SK-N-MC (cell line): ENCODE data around the gene PALM.

ENCODE experiments used
- DNase-seq: peaks from one replicate; pipeline ENCODE4 v3.0.0-alpha.2; 2011; ENCODE audit warnings: low read depth, low spot score
- H3K27ac ChIP-seq: fragments of 200-600 bp; sonication (generic); 2 replicates; pipeline ENCODE4 v1.5.1; 2016; ENCODE audit warnings: mixed run types
- H3K36me3 ChIP-seq: fragments of 200-600 bp; sonication (generic); 2 replicates; pipeline ENCODE4 v1.6.1; 2017; ENCODE audit warnings: antibody characterized with exemption, low read length, mixed read lengths; ENCODE audit not compliant: insufficient read depth
- H3K4me3 ChIP-seq: fragments of 200-600 bp; sonication (generic); 2 replicates; pipeline ENCODE4 v1.5.1; 2016
- H3K9ac ChIP-seq: fragments of 200-600 bp; sonication (generic); 2 replicates; pipeline ENCODE4 v1.8.0; 2017; ENCODE audit warnings: mixed run types, mixed read lengths; ENCODE audit not compliant: insufficient read length
- H3K9me3 ChIP-seq: fragments of 200-600 bp; sonication (generic); 2 replicates; pipeline ENCODE4 v1.6.1; 2017; ENCODE audit warnings: low read depth, mild to moderate bottlenecking, antibody characterized with exemption, low read length, moderate library complexity, mixed read lengths
- EZH2 ChIP-seq: fragments of 200-600 bp; sonication (generic); IDR thresholded peaks from one replicate; pipeline ENCODE4 v1.6.1; 2017; ENCODE audit warnings: antibody characterized with exemption
- FOXP2 ChIP-seq: optimal IDR thresholded peaks from 2 replicates; pipeline ENCODE3; 2011; ENCODE audit warnings: mild to moderate bottlenecking, moderate library complexity; ENCODE audit not compliant: insufficient read depth; ENCODE audit errors: extremely low read length, control extremely low read depth
- POLR2AphosphoS5 ChIP-seq: IDR thresholded peaks from 2 replicates; pipeline ENCODE4 v1.6.1; 2012; ENCODE audit warnings: mild to moderate bottlenecking, low read depth, low read length, borderline replicate concordance

The PALM gene

DNA sequence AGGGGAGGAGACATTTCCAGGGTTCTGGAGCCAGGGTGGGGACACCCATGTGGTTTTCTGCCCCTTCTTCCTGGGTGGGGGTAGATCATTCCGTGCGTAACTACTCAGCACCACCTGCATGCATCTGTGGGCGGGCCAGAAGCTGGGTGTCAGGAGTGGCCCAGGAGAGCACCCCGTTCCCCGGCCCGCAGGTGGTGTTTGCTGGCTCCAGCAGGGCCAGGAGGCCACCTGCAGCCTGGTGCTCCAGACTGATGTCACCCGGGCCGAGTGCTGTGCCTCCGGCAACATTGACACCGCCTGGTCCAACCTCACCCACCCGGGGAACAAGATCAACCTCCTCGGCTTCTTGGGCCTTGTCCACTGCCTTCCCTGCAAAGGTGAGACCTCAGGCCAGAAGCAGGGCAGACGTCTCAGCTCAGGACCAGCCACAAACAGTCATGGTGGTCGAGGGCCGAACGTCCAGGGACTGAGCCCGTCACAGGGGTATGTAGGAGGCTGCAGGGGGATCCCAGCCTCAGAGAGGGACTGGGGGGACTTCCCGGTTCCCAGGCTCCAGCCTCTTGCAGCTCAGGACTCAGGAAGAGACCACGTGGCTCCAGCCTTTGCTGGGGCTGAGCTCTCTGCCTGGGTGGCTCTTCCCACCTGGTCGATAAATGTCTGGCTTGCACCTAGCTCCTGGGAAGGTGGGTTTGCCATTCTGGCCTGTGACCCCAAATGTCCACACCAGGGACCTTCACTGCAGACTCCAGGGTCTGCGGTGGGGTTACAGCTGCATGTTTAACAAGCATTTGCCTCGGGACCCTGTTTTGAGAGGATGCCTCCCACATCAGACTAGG lies 30.9 kb upstream of the PALM start:
- Histone ChIP-seq H3K27ac (peak overlapping the region; percentile 67), H3K4me3 (peak overlapping the region; percentile 81), H3K9ac (no peak overlapping the region), H3K9me3 (no peaks in the 10 kb centered on the region), H3K36me3 (no peaks in the 10 kb centered on the region)
- no peak for DNase-seq
- no peak for TF ChIP-seq EZH2
- peak; percentile 69; the same call in 1 of the 2 replicates for TF ChIP-seq POLR2AphosphoS5
- no peak for TF ChIP-seq FOXP2

DNA sequence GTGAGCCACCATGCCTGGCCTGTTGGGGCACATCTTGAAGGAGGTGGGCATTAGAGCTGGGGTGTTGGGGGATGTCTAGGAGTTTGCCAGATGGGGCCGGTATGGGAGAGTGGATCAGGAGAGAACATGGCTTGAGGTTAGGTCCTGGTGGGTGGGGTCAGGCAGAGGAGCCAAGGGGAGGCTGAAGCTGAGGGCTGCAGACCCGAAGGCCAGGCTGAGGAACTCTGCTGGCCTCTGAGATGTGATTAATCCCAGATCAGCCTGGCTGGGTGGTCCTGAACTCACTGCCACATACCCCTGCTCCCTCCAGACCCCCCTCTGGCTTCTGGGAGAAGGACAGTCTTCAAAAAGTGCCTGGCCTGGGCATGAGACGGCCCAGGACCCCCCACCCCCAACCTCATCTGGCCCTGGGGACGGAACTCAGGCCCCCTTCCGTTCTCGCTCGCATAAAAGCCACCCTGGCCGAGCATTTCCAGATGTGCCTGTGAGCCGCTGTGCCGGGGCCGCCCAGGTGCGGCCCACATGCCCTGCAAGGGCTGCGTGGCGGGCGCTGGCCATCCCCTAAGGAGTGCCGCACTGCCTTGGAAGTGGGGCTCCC lies 29.8 kb upstream of the PALM start:
- H3K36me3 ChIP-seq, result no peaks in the 10 kb centered on the region
- DNase-seq, result no peak
- TF ChIP-seq POLR2AphosphoS5, result no peak
- no peak for TF ChIP-seq EZH2
- TF ChIP-seq FOXP2, result no peak
- H3K27ac ChIP-seq, result no peak overlapping the region; the same call in 1 of the 2 replicates
- H3K4me3 ChIP-seq, result peak overlapping the region; percentile 88
- no peak overlapping the region for H3K9ac ChIP-seq
- no peaks in the 10 kb centered on the region for H3K9me3 ChIP-seq

DNA sequence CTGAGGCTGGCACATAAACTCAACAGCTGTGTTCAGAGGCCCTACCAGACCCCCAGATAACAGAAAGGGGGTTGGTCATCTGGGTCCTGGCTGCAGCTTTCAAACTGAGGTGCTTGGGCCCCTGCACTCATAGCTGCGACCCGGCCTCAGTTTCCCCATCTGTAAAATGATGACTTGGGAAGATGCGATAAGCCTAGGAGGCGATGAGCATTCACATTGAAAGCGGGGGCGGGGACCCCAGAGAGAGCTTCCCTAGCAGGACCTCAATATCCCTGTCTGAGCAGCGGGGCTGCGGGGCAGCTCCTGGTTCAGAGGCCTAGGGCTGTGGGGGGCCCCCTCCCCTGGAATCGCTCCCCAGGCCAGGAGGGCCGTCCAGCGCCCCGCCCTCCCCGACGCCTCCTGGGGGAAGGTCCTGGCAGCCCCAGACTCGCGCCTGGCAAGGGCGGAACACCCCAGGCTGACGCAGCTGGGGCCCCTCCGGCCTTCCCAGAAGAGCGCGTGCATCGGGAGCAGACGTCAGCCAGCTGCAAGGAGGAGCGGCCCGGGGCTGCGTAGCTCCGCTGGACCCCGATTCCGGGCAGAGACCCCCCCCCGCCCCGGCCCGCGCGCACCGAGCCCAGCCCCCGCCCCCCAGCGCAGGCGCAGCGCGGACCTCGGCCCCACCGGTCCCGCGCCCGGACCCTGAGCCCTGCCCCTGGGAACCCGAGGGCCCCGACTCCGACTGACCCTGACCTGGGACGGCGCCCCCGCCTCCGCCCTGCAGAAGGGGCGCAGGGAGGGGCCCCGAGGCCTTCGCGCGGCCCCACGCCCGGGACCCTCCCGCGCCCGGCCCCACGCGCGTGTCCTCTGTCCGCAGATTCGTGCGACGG lies 29.1 kb upstream of the PALM start:
- peak; percentile 15; the same call in 1 of the 2 replicates for TF ChIP-seq POLR2AphosphoS5
- no peak for TF ChIP-seq EZH2
- TF ChIP-seq FOXP2, result no peak
- peak overlapping the region; percentile 90 for H3K9ac ChIP-seq
- no peak for DNase-seq
- H3K36me3 ChIP-seq, result no peaks in the 10 kb centered on the region
- no peaks in the 10 kb centered on the region for H3K9me3 ChIP-seq
- peak overlapping the region; percentile 84 for H3K27ac ChIP-seq
- peak overlapping the region; percentile 88 for H3K4me3 ChIP-seq

DNA sequence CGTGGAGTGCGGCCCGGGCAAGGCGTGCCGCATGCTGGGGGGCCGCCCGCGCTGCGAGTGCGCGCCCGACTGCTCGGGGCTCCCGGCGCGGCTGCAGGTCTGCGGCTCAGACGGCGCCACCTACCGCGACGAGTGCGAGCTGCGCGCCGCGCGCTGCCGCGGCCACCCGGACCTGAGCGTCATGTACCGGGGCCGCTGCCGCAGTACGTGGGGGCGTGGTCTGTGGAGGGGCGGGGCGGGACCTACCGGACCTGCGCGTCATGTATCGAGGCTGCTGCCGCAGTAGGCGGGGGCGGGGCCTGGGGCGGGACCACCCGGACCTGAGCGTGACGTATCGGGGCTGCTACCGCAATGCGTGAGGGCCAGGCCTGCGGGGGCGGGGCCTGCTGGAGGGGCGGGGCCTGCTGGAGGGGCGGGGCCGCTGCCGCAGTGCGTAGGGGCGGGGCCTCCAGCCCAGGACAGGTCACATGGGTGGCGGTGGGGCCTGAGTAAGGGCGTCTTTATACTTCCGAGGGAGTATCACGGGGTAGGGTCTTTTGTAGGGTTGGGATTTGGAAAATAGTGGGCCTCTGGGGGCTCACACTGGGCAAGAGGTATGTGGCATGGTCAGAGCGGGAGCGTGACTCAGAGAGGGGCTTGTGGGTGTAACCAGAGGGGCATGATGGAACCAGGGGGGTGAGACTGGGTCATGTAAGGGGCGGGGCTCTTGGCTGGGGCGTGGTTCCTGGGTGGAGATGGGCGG lies 28.3 kb upstream of the PALM start:
- H3K4me3 ChIP-seq, result peak overlapping the region; percentile 88
- H3K9me3 ChIP-seq, result no peaks in the 10 kb centered on the region
- H3K9ac ChIP-seq, result peak overlapping the region; percentile 90
- H3K36me3 ChIP-seq, result no peaks in the 10 kb centered on the region
- peak overlapping the region; percentile 95 for H3K27ac ChIP-seq
- DNase-seq, result peak; percentile 88
- TF ChIP-seq EZH2 (no peak), POLR2AphosphoS5 (peak; percentile 70), FOXP2 (no peak)

DNA sequence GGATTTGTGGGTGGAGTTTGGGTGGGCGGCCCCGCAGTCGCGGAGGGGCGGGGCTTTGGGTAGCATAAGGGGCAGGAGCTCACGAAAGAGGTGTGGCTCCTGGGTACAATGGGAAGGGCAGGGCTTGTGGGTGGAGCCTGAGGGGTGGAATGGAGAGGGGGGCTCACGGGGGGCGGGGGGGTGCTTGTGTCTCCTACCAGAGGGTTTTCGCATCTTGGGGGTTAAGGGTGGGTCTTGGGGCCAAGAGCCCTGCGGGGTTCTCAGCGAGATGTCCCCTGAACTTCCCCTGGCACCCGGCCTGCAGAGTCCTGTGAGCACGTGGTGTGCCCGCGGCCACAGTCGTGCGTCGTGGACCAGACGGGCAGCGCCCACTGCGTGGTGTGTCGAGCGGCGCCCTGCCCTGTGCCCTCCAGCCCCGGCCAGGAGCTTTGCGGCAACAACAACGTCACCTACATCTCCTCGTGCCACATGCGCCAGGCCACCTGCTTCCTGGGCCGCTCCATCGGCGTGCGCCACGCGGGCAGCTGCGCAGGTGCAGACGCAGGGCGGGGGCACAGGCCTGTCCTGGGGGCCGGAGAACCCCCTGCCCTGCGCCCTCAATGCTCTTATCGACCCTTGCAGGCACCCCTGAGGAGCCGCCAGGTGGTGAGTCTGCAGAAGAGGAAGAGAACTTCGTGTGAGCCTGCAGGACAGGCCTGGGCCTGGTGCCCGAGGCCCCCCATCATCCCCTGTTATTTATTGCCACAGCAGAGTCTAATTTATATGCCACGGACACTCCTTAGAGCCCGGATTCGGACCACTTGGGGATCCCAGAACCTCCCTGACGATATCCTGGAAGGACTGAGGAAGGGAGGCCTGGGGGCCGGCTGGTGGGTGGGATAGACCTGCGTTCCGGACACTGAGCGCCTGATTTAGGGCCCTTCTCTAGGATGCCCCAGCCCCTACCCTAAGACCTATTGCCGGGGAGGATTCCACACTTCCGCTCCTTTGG lies 27.4 kb upstream of the PALM start:
- Histone ChIP-seq H3K9me3 (no peaks in the 10 kb centered on the region), H3K36me3 (no peaks in the 10 kb centered on the region), H3K27ac (peak overlapping the region; percentile 95), H3K4me3 (peak overlapping the region; percentile 78), H3K9ac (peak overlapping the region; percentile 68)
- no peak for TF ChIP-seq FOXP2
- no peak for TF ChIP-seq EZH2
- no peak for TF ChIP-seq POLR2AphosphoS5
- DNase-seq, result no peak

DNA sequence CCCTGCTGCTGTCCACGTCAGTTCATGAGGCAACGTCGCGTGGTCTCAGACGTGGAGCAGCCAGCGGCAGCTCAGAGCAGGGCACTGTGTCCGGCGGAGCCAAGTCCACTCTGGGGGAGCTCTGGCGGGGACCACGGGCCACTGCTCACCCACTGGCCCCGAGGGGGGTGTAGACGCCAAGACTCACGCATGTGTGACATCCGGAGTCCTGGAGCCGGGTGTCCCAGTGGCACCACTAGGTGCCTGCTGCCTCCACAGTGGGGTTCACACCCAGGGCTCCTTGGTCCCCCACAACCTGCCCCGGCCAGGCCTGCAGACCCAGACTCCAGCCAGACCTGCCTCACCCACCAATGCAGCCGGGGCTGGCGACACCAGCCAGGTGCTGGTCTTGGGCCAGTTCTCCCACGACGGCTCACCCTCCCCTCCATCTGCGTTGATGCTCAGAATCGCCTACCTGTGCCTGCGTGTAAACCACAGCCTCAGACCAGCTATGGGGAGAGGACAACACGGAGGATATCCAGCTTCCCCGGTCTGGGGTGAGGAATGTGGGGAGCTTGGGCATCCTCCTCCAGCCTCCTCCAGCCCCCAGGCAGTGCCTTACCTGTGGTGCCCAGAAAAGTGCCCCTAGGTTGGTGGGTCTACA lies 25.9 kb upstream of the PALM start:
- no peaks in the 10 kb centered on the region for H3K36me3 ChIP-seq
- H3K9me3 ChIP-seq, result no peaks in the 10 kb centered on the region
- H3K9ac ChIP-seq, result no peak overlapping the region
- H3K27ac ChIP-seq, result no peak overlapping the region
- TF ChIP-seq EZH2, result no peak
- TF ChIP-seq FOXP2, result no peak
- no peak for TF ChIP-seq POLR2AphosphoS5
- no peak overlapping the region for H3K4me3 ChIP-seq
- no peak for DNase-seq

DNA sequence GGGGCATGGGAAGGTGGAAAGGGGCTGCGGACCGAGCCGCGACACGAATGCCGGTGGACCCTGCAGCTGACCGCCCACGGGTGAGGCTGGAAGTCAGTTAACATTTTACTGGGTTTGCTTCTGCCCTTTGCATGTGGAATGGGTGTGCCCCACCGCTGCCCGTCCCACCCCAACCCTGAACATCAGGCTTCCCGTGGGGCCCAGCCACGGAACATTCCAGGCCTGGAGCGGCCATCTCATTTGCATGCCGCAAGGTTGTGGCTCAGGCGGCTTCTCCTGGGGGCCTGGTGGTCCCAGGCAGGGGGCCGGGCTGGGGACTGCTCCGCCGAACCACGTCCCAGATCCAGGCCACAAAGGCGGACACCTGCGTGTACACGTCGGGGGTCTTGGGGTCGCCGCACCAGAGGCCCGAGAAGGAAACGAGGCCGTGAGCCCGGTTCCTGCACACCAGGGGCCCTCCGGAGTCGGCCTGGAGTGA lies 23.2 kb upstream of the PALM start:
- Histone ChIP-seq H3K9ac (no peak overlapping the region), H3K36me3 (no peaks in the 10 kb centered on the region), H3K4me3 (no peak overlapping the region), H3K9me3 (no peaks in the 10 kb centered on the region), H3K27ac (no peak overlapping the region)
- DNase-seq, result no peak
- no peak for TF ChIP-seq FOXP2
- TF ChIP-seq EZH2, result no peak
- no peak for TF ChIP-seq POLR2AphosphoS5
